ENCODE data around the gene IFIT3.
"Not testable (repeated sequence)": the region's sequence is repeated elsewhere in the genome, so short reads cannot be mapped to it uniquely, and the experiment has no call there.

IFIT3 gene

GRCh38 chr10:89304026-89304425 lies 23.8 kb upstream of the IFIT3 start:
- DNase-seq, result no peak

GRCh38 chr10:89304446-89304845 lies 23.4 kb upstream of the IFIT3 start:
- DNase-seq, result no peak

GRCh38 chr10:89304925-89305324 lies 22.9 kb upstream of the IFIT3 start:
- DNase-seq, result no peak

GRCh38 chr10:89305766-89306433 lies 21.9 kb upstream of the IFIT3 start:
- no peak for DNase-seq

GRCh38 chr10:89306434-89307268 lies 21.1 kb upstream of the IFIT3 start:
- DNase-seq, result no peak

- DNase-seq, result peak; percentile 17
Observed at GRCh38 chr10:89307269-89307577, 20.6 kb upstream of the IFIT3 start.

- DNase-seq, result no peak
Observed at GRCh38 chr10:89308266-89308665, 19.5 kb upstream of the IFIT3 start.

GRCh38 chr10:89308736-89309135 lies 19.1 kb upstream of the IFIT3 start:
- DNase-seq, result no peak

- no peak for DNase-seq
Observed at GRCh38 chr10:89309156-89310055, 18.4 kb upstream of the IFIT3 start.

GRCh38 chr10:89310056-89310893 lies 17.5 kb upstream of the IFIT3 start:
- no peak for DNase-seq

- DNase-seq, result no peak
Observed at GRCh38 chr10:89312973-89313372, 14.8 kb upstream of the IFIT3 start.

GRCh38 chr10:89314676-89315075 lies 13.1 kb upstream of the IFIT3 start:
- DNase-seq, result no peak

GRCh38 chr10:89318047-89318446 lies 9.8 kb upstream of the IFIT3 start:
- DNase-seq, result not testable (repeated sequence)

GRCh38 chr10:89325081-89325480 lies 2.7 kb upstream of the IFIT3 start:
- DNase-seq, result not testable (repeated sequence)

GRCh38 chr10:89325856-89326255 lies 1.9 kb upstream of the IFIT3 start:
- not testable (repeated sequence) for DNase-seq

- DNase-seq, result no peak
Observed at GRCh38 chr10:89329151-89329550, 1.4 kb downstream of the IFIT3 start.

- DNase-seq, result not testable (repeated sequence)
Observed at GRCh38 chr10:89330014-89330413, 2.2 kb downstream of the IFIT3 start.

GRCh38 chr10:89330537-89331212 lies 2.9 kb downstream of the IFIT3 start:
- DNase-seq, result no peak

- DNase-seq, result not testable (repeated sequence)
Observed at GRCh38 chr10:89331487-89332122, 3.8 kb downstream of the IFIT3 start.

GRCh38 chr10:89332123-89332633 lies 4.4 kb downstream of the IFIT3 start:
- peak; percentile 61 for DNase-seq

- DNase-seq, result no peak
Observed at GRCh38 chr10:89335226-89335625, 7.4 kb downstream of the IFIT3 start.
